Fibroblast of peridontal ligament (primary cell): ENCODE results near the gene DMAP1.
A peak's percentile ranks its signal among the peaks of the same experiment; 100 is the strongest.

Source experiments
- DNase-seq: peaks from one replicate; pipeline ENCODE4 v3.0.0-alpha.2; 2010; ENCODE audit errors: extremely low read depth

Gene DMAP1

GRCh38 chr1:44228218-44228617 is 14.9 kb downstream of the DMAP1 start:
- DNase-seq, result no peak

GRCh38 chr1:44229435-44230167 is 16.3 kb downstream of the DMAP1 start:
- DNase-seq, result no peak

GRCh38 chr1:44230796-44231195 is 17.5 kb downstream of the DMAP1 start:
- DNase-seq, result no peak

GRCh38 chr1:44233593-44233992 is 20.3 kb downstream of the DMAP1 start:
- no peak for DNase-seq

- DNase-seq, result no peak
These were observed 22.5 kb downstream of the DMAP1 start for GRCh38 chr1:44235808-44236207.

- DNase-seq, result no peak
These were observed 23.4 kb downstream of the DMAP1 start for GRCh38 chr1:44236490-44237272.

GRCh38 chr1:44237721-44238457 is 24.6 kb downstream of the DMAP1 start:
- no peak for DNase-seq

- no peak for DNase-seq
These were observed 25.4 kb downstream of the DMAP1 start for GRCh38 chr1:44238660-44239059.

- peak; percentile 14 for DNase-seq
These were observed 26.2 kb downstream of the DMAP1 start for GRCh38 chr1:44239331-44239960.

GRCh38 chr1:44239961-44240371 is 26.7 kb downstream of the DMAP1 start:
- no peak for DNase-seq

GRCh38 chr1:44240802-44241671 is 27.8 kb downstream of the DMAP1 start:
- DNase-seq, result no peak

- no peak for DNase-seq
These were observed 29.5 kb downstream of the DMAP1 start for GRCh38 chr1:44242746-44243145.

GRCh38 chr1:44243782-44244495 is 30.7 kb downstream of the DMAP1 start:
- no peak for DNase-seq

GRCh38 chr1:44244986-44245385 is 31.7 kb downstream of the DMAP1 start:
- DNase-seq, result no peak

GRCh38 chr1:44246806-44247205 is 33.5 kb downstream of the DMAP1 start:
- DNase-seq, result no peak

GRCh38 chr1:44249543-44249942 is 36.3 kb downstream of the DMAP1 start:
- no peak for DNase-seq

- DNase-seq, result no peak
These were observed 37.0 kb downstream of the DMAP1 start for GRCh38 chr1:44250068-44250781.

- DNase-seq, result no peak
These were observed 38.2 kb downstream of the DMAP1 start for GRCh38 chr1:44251486-44251885.

GRCh38 chr1:44251989-44252671 is 38.9 kb downstream of the DMAP1 start:
- DNase-seq, result no peak
